Measurements from ENCODE around the gene RRAGC.
"Not testable (repeated sequence)": the region's sequence is repeated elsewhere in the genome, so short reads cannot be mapped to it uniquely, and the experiment has no call there.

Gene RRAGC

GRCh38 chr1:38858833-38859560 is 575 bp downstream of the RRAGC start:
- DNase-seq: peak; percentile 45

GRCh38 chr1:38852780-38853179 is 6.8 kb downstream of the RRAGC start:
- no peak for DNase-seq

- no peak for DNase-seq
Measured at GRCh38 chr1:38848071-38848470, 11.5 kb downstream of the RRAGC start.

- DNase-seq: no peak
Measured at GRCh38 chr1:38846210-38846609, 13.4 kb downstream of the RRAGC start.

- DNase-seq: not testable (repeated sequence)
Measured at GRCh38 chr1:38845088-38845487, 14.5 kb downstream of the RRAGC start.

GRCh38 chr1:38840281-38840680 is 19.3 kb downstream of the RRAGC start:
- DNase-seq: no peak

GRCh38 chr1:38839363-38839762 is 20.2 kb downstream of the RRAGC start:
- DNase-seq: no peak

- not testable (repeated sequence) for DNase-seq
Measured at GRCh38 chr1:38836316-38836715, 23.3 kb downstream of the RRAGC start.

GRCh38 chr1:38834937-38835827 is 24.4 kb downstream of the RRAGC start:
- DNase-seq: no peak

- DNase-seq: no peak
Measured at GRCh38 chr1:38834221-38834782, 25.3 kb downstream of the RRAGC start.

GRCh38 chr1:38833146-38833545 is 26.4 kb downstream of the RRAGC start:
- no peak for DNase-seq

GRCh38 chr1:38832370-38832734 is 27.2 kb downstream of the RRAGC start:
- no peak for DNase-seq

GRCh38 chr1:38831731-38832369 is 27.7 kb downstream of the RRAGC start:
- no peak for DNase-seq

- no peak for DNase-seq
Measured at GRCh38 chr1:38829368-38829767, 30.2 kb downstream of the RRAGC start.

- no peak for DNase-seq
Measured at GRCh38 chr1:38827318-38827717, 32.3 kb downstream of the RRAGC start.

GRCh38 chr1:38826886-38827285 is 32.7 kb downstream of the RRAGC start:
- DNase-seq: no peak

GRCh38 chr1:38826262-38826661 is 33.3 kb downstream of the RRAGC start:
- no peak for DNase-seq

- no peak for DNase-seq
Measured at GRCh38 chr1:38820860-38821259, 38.7 kb downstream of the RRAGC start.

GRCh38 chr1:38819516-38819915 is 40.1 kb downstream of the RRAGC start:
- no peak for DNase-seq

GRCh38 chr1:38819040-38819439 is 40.5 kb downstream of the RRAGC start:
- DNase-seq: no peak

- no peak for DNase-seq
Measured at GRCh38 chr1:38818175-38818976, 41.2 kb downstream of the RRAGC start.

Measured in activated gamma-delta T cell (primary cell).